GM12878 (cell line): Measurements from ENCODE around the gene DYNLT2. TPM values are rescaled to one million over a fixed set of nuclear protein-coding genes. Genes with fewer than 3 reads are reported as not detected.
A peak's percentile ranks its signal among the peaks of the same experiment; 100 is the strongest.

Experiments
- ATAC-seq: fragments of 200-7000 bp; cut with Tn5 transposase; 3 replicates; pipeline ENCODE4 v1.9.1; 2020; ENCODE audit warnings: mild to moderate bottlenecking, moderate library complexity
- BruUV-seq: library from RNA; stranded (reverse); fragments of 400-500 nt; replicated peaks from 2 replicates; lab custom pipeline; 2021; lab: Mats Ljungman, UMichigan
- CTCF ChIA-PET: fragments of 300-600 bp; sonication (Branson Sonifier 250); formaldehyde crosslinking; extraction: SDS; loops from one replicate; lab custom pipeline; 2021; ENCODE audit warnings: inconsistent platforms; lab: Yijun Ruan, JAX
- POLR2A ChIA-PET: fragments of 350-600 bp; formaldehyde crosslinking; extraction: SDS; loops from one replicate; lab custom pipeline; 2021; ENCODE audit warnings: inconsistent platforms; lab: Charles Lee
- RAD21 ChIA-PET: fragments of 300-600 bp; sonication (Branson Sonifier 250); formaldehyde crosslinking; loops from one replicate; lab custom pipeline; 2023; ENCODE audit warnings: antibody characterized with exemption; ENCODE audit not compliant: unreplicated experiment; lab: Charles Lee
- SMC1A ChIA-PET: fragments of 300-600 bp; sonication (Branson Sonifier 250); formaldehyde crosslinking; loops from one replicate; lab custom pipeline; 2023; ENCODE audit not compliant: unreplicated experiment, uncharacterized antibody; lab: Charles Lee
- DNase-seq: peaks from one replicate; pipeline ENCODE4 v3.0.0-alpha.2; 2011; ENCODE audit warnings: low read depth, low spot score
- FAIRE-seq: peaks from 3 replicates; lab custom pipeline; 2011; peaks lifted over from hg19 to GRCh38; lab: Jason Lieb, UNC
- H2AFZ ChIP-seq: 2 replicates; pipeline ENCODE4 v1.6.0; 2011; ENCODE audit warnings: low read depth, low read length, control low read depth; ENCODE audit not compliant: control insufficient read depth
- H3K27ac ChIP-seq: 2 replicates; pipeline ENCODE4 v1.5.1; 2011; ENCODE audit warnings: control low read depth; ENCODE audit not compliant: control insufficient read depth, insufficient read depth
- H3K27me3 ChIP-seq, 2 experiments: replicated peaks in 1 of 2; 2 replicates each; pipeline versions ENCODE4 v1.6.0 to v1.6.1; 2011; ENCODE audit warnings: low read length in 1 of 2; ENCODE audit not compliant: control insufficient read depth in 2 of 2, insufficient read depth in 2 of 2
- H3K36me3 ChIP-seq, 2 experiments: 2 replicates each; pipeline ENCODE4 v1.5.1; 2011; ENCODE audit warnings: low read length in 1 of 2; ENCODE audit not compliant: control insufficient read depth in 2 of 2, insufficient read depth in 2 of 2
- H3K4me1 ChIP-seq: 2 replicates; pipeline ENCODE4 v1.6.1; 2011; ENCODE audit warnings: mild to moderate bottlenecking, low read length, moderate library complexity, mixed read lengths; ENCODE audit not compliant: control insufficient read depth, insufficient read depth
- H3K4me2 ChIP-seq: 2 replicates; pipeline ENCODE4 v1.6.0; 2011; ENCODE audit warnings: control low read depth; ENCODE audit not compliant: control insufficient read depth, insufficient read depth
- H3K4me3 ChIP-seq: fragments of 200-600 bp; sonication (generic); 2 replicates; pipeline ENCODE4 v1.5.1; 2016
- H3K79me2 ChIP-seq: 2 replicates; pipeline ENCODE4 v1.6.0; 2011; ENCODE audit warnings: low read length; ENCODE audit not compliant: control insufficient read depth, insufficient read depth
- H3K9ac ChIP-seq: 2 replicates; pipeline ENCODE4 v1.8.0; 2011; ENCODE audit warnings: low read length, control low read depth, mixed read lengths; ENCODE audit not compliant: control insufficient read depth, insufficient read depth
- H3K9me3 ChIP-seq: replicated peaks from 3 replicates; pipeline ENCODE4 v1.5.1; 2011; ENCODE audit warnings: mild to moderate bottlenecking, low read length; ENCODE audit not compliant: control insufficient read depth, insufficient read depth
- H4K20me1 ChIP-seq: 2 replicates; pipeline ENCODE4 v1.6.0; 2011; ENCODE audit not compliant: control insufficient read depth, insufficient read depth
- CTCF ChIP-seq, 3 experiments: IDR thresholded peaks in 2 of 3; conservative IDR thresholded peaks in 1 of 3; 2 replicates each; pipeline ENCODE4 v1.5.1; 2011; ENCODE audit warnings: low read depth in 3 of 3, low read length in 3 of 3, mild to moderate bottlenecking in 3 of 3, control low read depth in 2 of 3, moderate library complexity in 2 of 3, inconsistent platforms in 1 of 3, mixed read lengths in 1 of 3; ENCODE audit not compliant: control insufficient read depth in 2 of 3, insufficient read depth in 1 of 3; ENCODE audit errors: extremely low read depth in 1 of 3
- KLF5 ChIP-seq: fragments of 450-650 bp; IDR thresholded peaks from 2 replicates; pipeline ENCODE4 v1.6.1; 2014; ENCODE audit warnings: mild to moderate bottlenecking; ENCODE audit not compliant: partially characterized antibody
- MEF2B ChIP-seq: fragments of 450-650 bp; IDR thresholded peaks from 2 replicates; pipeline ENCODE4 v1.6.1; 2018; ENCODE audit warnings: mild to moderate bottlenecking, moderate library complexity; ENCODE audit not compliant: partially characterized antibody, poor library complexity, severe bottlenecking
- TAF1 ChIP-seq: IDR thresholded peaks from 2 replicates; pipeline ENCODE4 v1.6.1; 2011; ENCODE audit warnings: mild to moderate bottlenecking, low read depth, low read length, borderline replicate concordance
- WGBS: methylation state at CpG from one replicate; pipeline ENCODE4 v1.1.6; 2016; ENCODE audit warnings: low lambda C conversion rate; ENCODE audit not compliant: insufficient replicate concordance, insufficient coverage; ENCODE audit errors: missing lambda C conversion rate; 5-methylcytosine and 5-hydroxymethylcytosine counted together
- in situ Hi-C: fragments of 300-500 bp; cut with MboI; formaldehyde crosslinking; loops from 9 replicates; pipeline ENCODE4 v1.14.3; 2018; ENCODE audit warnings: mixed read lengths
- intact Hi-C: fragments of 100-400 bp; cut with micrococcal nuclease; formaldehyde crosslinking; loops from one replicate; pipeline ENCODE4 v1.14.2; 2022; ENCODE audit not compliant: unreplicated experiment
- polyA plus RNA-seq, 11 experiments: library from polyadenylated mRNA; depleted of rRNA in 4 of 11; unstranded in 6 of 11; stranded (reverse) in 5 of 11; fragments of >200 nt; fragmentation: Nextera tagmentation in 4 of 11; fragmentation: Illumina TruSeq in 1 of 11; extraction: Ambion mirVana in 4 of 11; extraction: Trizol in 1 of 11; gene quantifications; 1 replicate in 1 of 11; 2 replicates in 10 of 11; pipeline versions ENCODE4 v1.2.1 to v1.2.3, GENCODE V29; 2011 to 2016; ENCODE audit warnings: inconsistent platforms in 2 of 11, missing spikeins in 2 of 11, low read depth in 1 of 11
- total RNA-seq, 4 experiments: library from RNA; depleted of rRNA in 3 of 4; stranded (reverse); fragments of >200 nt in 3 of 4; fragmentation: Illumina TruSeq in 1 of 4; extraction: Trizol in 1 of 4; gene quantifications; 2 replicates each; pipeline versions ENCODE4 v1.2.1 to v1.2.3, GENCODE V29; 2013 to 2021

DYNLT2 gene
- total and polyA plus RNA-seq, 10 of the 15 experiments (the other 5 are each of a cell fraction or from before 2014, with no cell fraction given) = 2.2 to 5.9 (median 5.4) TPM

- ChIA-PET RAD21 (interaction anchor here (1.2 kb wide), 2 partner anchors 51 to 807 kb away, joined by 3 to 4 read pairs; partner anchors contain the start of gene WDR27), CTCF (no interaction called here), POLR2A (interaction anchor here (0.9 to 1.4 kb wide), 3 partner anchors 28 to 804 kb away, joined by 3 to 5 read pairs (median 4); no protein-coding TSS in a partner anchor), SMC1A (interaction anchor here (0.8 to 1.6 kb wide), 6 partner anchors 30 to 709 kb away, joined by 3 to 5 read pairs (median 3); no protein-coding TSS in a partner anchor)
- Histone ChIP-seq H3K9ac (peak overlapping the region; percentile 94), H3K4me1 (peaks cover 5% of the 10 kb centered on the region; the same call in 1 of the 2 replicates), H4K20me1 (no peaks in the 10 kb centered on the region), H3K27ac (peak overlapping the region; percentile 91), H3K27me3 (no peaks in the 10 kb centered on the region), H3K4me3 (peak overlapping the region; percentile 97), H3K79me2 (peaks cover 32% of the 10 kb centered on the region), H3K36me3 (peaks cover 0 to 6% of the 10 kb centered on the region in 2 experiments; a peak in 1 of 4 replicates), H3K9me3 (no peaks in the 10 kb centered on the region), H2AFZ (peak overlapping the region; percentile 84), H3K4me2 (peak overlapping the region; percentile 90)
- FAIRE-seq (peak; percentile 54), DNase-seq (no peak), ATAC-seq (peak; percentile 3; the same call in 1 of the 3 replicates)
- intact Hi-C loops = no loop called here
- in situ Hi-C loops = loop anchor here (5.0 kb wide), 1 partner anchor 800 kb away; the partner anchor contains the start of genes PSMB1 and TBP
- TF ChIP-seq CTCF (IDR thresholded peaks at IDR 0.05 in 2 of 3, conservative IDR thresholded peaks at IDR 0.05 in 1 of 3; ENCODE audit: control insufficient read depth in 2 of 3, extremely low read depth in 1 of 3, insufficient read depth in 1 of 3, low read depth in 3 of 3, low read length in 3 of 3) = no peak
- no peak for TF ChIP-seq KLF5
- TF ChIP-seq MEF2B = no peak
- 0 out of 2 replicates have a peak, but pooled peaks have one; percentile 22 for TF ChIP-seq TAF1
- 7% methylated on average over 19 of the region's 19 CpGs for WGBS
- no TSS peak for BruUV-seq
Measured at GRCh38 chr6:169752074-169752623, 777 bp upstream of the DYNLT2 start.
